Measurements from ENCODE around the gene SCARB1. TPM values are rescaled to one million over a fixed set of nuclear protein-coding genes. Genes with fewer than 3 reads are reported as not detected.
A peak's percentile ranks its signal among the peaks of the same experiment; 100 is the strongest.

SCARB1 gene
- total RNA-seq, 2 experiments from 2014 or later, result 18.2 to 18.3 TPM

DNA sequence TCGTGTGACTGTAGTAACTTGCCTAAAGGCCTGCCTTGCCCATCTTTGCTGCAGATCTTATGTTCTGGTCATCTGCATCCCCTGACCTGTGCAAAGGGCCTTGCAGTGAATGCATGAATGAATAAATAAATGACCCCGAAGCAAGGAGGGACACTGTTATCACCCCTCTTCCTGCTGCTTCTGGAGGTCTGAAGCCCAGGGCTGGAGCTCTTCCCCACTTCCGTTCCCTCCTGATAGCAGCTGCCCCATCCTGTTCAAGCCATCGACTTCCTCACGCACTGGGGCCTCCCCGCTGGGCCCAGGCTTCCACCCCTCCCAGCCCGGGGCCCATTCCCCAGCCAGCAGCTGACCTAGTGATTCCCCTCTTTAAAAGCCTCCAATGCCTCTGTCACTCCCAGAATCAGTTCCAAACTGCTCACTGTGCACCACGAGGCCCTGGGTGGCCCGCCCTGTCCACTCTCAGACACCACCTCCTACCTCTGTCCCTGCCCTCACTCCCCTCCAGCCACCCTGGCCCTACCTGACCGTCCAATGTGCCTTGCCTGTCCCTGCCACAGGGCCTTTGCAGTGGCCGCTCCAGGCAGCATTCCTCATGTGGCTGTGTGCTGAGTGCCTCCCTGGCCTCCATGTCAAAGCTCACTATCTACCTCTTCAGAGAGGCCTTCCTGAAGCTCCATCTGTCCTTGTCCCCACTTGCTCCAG is 78.6 kb downstream of the SCARB1 start:
- Mint-ChIP-seq H3K27me3 (ENCODE audit: low read depth) (no peaks in the 10 kb centered on the region), H3K27ac (no peak overlapping the region), H3K9me3 (no peaks in the 10 kb centered on the region), H3K4me1 (ENCODE audit: low read depth) (no peaks in the 10 kb centered on the region), H3K36me3 (ENCODE audit: low read depth) (peaks cover 6% of the 10 kb centered on the region), H3K4me3 (no peak overlapping the region)
- intact Hi-C loops (cut with micrococcal nuclease), result no loop called here
- no peak for DNase-seq
- CTCF ChIA-PET, result interaction anchor here (0.6 kb wide), 1 partner anchor 9 kb away, joined by 4 read pairs; no protein-coding TSS in a partner anchor

DNA sequence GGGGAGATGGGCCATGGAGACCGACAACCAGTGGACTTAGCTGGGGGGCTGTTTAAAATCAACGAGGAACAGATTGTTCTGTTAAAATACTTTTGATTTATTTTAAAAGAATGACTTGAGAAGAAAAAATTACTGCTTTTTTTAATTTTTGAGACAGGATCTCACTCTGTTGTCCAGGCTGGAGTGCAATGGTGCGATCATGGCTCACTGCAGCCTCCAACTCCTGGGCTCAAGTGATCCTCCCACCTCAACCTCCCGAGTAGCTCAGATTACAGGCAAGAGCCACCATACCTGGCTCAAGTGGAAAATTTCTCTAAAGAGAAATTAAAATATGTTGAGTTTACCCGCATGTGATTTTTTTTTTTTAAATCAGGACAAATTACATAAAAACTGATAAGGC is 80.6 kb downstream of the SCARB1 start:
- CTCF ChIA-PET, result interaction anchor here (0.6 to 0.7 kb wide), 2 partner anchors 356 to 384 kb away, joined by 3 to 4 read pairs; no protein-coding TSS in a partner anchor
- Mint-ChIP-seq H3K9me3 (no peaks in the 10 kb centered on the region), H3K4me1 (ENCODE audit: low read depth) (peaks cover 2% of the 10 kb centered on the region), H3K36me3 (ENCODE audit: low read depth) (peaks cover 6% of the 10 kb centered on the region), H3K27ac (no peak overlapping the region), H3K27me3 (ENCODE audit: low read depth) (no peaks in the 10 kb centered on the region), H3K4me3 (no peak overlapping the region)
- no peak for DNase-seq
- intact Hi-C loops (cut with micrococcal nuclease), result no loop called here

DNA sequence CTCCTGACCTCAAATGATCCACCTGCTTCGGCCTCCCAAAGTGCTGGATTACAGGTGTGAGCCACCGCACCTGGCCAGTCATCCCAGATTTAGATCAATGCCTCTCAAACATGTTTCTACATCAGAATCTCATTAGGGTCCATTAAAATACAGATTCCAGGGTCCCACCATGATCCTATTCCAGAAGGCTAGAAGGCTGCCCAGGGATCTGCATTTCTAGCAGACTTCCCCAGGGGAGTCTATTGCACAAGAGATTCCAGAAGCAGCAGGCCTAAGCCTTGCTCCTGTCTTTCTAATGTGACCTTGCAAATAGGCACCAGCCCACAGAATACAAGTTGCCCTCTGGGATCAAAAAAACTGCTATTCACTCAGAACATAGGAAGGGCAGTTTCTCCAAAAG is 81.5 kb downstream of the SCARB1 start:
- Mint-ChIP-seq H3K4me3 (no peak overlapping the region), H3K9me3 (no peaks in the 10 kb centered on the region), H3K4me1 (ENCODE audit: low read depth) (peaks cover 2% of the 10 kb centered on the region), H3K27me3 (ENCODE audit: low read depth) (no peaks in the 10 kb centered on the region), H3K36me3 (ENCODE audit: low read depth) (peaks cover 3% of the 10 kb centered on the region), H3K27ac (no peak overlapping the region)
- CTCF ChIA-PET, result no interaction called here
- no peak for DNase-seq
- intact Hi-C loops (cut with micrococcal nuclease), result no loop called here

DNA sequence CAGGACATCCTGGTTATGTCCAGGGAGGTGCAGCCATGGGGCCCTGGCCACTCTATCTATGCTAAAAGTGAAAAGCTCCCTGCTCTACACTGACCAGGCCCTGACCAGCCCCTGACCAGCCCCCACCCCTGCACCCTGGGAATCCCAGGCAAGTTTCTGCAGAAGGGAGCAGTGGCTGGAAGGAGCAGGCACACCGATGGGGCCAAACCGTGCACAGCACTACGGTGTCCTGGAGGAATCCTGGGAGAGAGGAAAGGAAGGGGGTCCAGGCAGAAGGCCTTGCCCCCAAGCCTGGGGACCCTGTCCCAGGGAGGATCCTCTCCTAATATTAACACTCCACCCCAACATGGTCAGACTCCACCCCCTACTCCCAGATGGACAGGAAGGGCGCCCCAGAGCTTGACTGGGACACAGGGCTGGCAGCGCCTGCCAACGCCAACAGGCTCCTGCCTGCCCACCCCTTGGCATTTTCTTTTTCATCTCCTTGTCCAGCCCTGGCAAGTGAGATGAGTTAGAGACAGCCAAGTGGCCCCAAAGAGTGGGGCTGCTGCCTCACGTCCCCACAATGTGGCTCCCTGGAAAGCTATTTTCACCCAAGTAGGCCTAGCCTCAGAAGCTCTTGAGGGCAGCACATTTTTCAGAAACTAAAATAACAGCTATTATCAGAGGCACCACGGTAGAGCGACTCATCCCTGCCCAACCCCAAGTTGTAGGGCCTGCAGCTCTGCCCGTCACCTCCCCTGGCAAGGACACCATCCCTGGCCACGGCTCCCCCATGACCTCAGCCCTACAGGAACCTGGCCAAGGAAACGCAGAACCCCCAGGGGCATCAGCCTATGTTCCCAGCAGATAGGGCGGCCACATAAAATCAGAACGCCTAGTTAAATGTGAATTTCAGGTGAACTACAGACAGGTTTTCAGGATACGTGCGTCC is 82.6 kb downstream of the SCARB1 start:
- Mint-ChIP-seq H3K36me3 (ENCODE audit: low read depth) (peaks cover 3% of the 10 kb centered on the region), H3K27ac (no peak overlapping the region), H3K9me3 (no peaks in the 10 kb centered on the region), H3K4me3 (no peak overlapping the region), H3K4me1 (ENCODE audit: low read depth) (peaks cover 2% of the 10 kb centered on the region), H3K27me3 (ENCODE audit: low read depth) (no peaks in the 10 kb centered on the region)
- CTCF ChIA-PET, result no interaction called here
- no peak for DNase-seq
- intact Hi-C loops (cut with micrococcal nuclease), result no loop called here

DNA sequence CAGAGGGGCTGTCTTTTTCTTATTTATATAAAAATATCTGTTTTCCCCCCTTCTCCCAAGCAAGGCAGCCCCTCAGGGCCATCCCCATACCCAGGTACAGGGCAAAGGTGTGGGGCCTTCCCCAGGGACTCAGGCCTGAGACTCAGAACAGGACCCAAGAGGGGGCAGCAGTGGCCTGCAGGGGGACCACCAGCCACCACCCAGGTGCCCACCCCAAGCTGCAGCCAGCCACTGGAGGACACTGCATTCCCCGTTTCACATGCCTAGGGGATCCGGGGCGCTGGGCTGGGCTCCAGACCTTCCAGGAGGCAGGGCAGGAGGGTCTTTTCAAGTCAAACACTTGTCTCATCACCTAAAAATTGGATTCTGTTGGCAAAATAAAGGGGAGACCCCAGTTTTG is 83.3 kb downstream of the SCARB1 start:
- Mint-ChIP-seq H3K27ac (no peak overlapping the region), H3K4me1 (ENCODE audit: low read depth) (peaks cover 8% of the 10 kb centered on the region), H3K27me3 (ENCODE audit: low read depth) (no peaks in the 10 kb centered on the region), H3K4me3 (no peak overlapping the region), H3K36me3 (ENCODE audit: low read depth) (peaks cover 3% of the 10 kb centered on the region), H3K9me3 (peaks cover 2% of the 10 kb centered on the region)
- DNase-seq, result no peak
- intact Hi-C loops (cut with micrococcal nuclease), result no loop called here
- CTCF ChIA-PET, result no interaction called here

DNA sequence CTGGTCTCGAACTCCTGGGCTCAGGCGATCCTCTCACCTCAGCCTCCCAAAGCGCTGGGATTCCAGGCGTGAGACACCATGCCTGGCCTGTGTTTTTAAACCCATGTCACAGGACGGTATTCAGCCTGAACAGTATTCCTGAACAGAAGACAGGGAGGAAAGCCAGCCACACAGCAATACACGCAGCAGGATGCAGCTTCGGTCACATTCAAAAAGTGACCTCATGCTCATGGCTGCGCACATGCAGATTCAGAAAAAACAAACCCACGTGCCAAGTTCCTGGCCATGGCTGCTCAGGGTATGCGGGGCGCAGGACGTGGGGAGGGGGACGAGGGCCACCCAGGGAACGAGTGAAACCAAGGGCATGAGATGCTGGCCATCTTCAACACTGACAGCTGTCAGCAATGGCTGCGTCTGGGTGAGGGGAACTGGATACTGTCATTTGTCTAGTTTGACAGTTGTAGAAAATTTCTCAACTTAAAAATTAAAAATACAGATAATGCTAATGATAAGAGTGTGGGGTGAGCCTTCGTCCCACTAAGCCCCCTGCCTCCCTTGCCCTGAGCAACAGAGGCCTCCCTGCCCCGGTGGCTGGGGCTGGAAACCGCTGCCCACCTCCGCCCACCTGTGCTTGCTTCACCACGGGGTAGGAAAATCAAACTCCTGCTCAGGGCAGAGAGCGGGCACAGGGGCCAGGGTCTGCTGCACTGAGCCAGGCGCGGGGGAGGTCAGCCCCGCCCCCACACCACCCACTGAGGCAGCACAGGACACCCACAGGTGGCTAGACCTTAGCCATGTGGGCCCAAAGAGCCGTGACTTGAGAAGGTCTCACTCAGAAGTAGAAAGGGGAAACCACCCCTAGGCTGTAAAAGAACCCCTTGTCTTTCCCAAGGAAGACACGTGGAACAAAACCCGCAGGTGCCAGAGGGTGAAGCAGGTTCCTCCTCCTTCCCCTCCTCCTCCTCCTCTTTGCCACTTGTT is 84.2 kb downstream of the SCARB1 start:
- intact Hi-C loops (cut with micrococcal nuclease), result loop anchor here (10.0 kb wide), 1 partner anchor 875 kb away; no protein-coding TSS in a partner anchor
- CTCF ChIA-PET, result no interaction called here
- H3K27me3 Mint-ChIP-seq (ENCODE audit: low read depth), result no peaks in the 10 kb centered on the region
- H3K9me3 Mint-ChIP-seq, result peaks cover 6% of the 10 kb centered on the region
- DNase-seq, result no peak
- no peak overlapping the region for H3K27ac Mint-ChIP-seq
- peaks cover 17% of the 10 kb centered on the region for H3K4me1 Mint-ChIP-seq (ENCODE audit: low read depth)
- H3K4me3 Mint-ChIP-seq, result no peak overlapping the region
- H3K36me3 Mint-ChIP-seq (ENCODE audit: low read depth), result peaks cover 8% of the 10 kb centered on the region

DNA sequence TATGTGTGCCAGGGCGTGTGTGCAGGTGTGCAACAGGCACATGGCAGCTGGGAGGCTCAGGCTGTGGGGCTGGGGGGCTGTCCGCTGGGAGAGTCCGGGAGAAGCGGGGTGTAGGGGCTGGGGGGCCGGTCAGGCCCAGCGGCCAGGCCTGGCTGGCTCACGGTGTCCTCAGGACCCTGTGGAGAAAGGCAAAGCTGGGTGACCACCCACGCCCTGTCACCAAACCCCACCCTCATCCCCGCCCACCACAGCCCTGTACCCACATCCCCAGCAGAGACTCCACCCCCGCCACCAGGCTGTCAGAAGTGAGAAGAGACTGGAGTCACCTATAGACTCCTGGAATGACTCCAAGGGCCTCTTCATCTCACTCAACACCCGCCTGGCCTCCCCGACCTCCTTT is 85.3 kb downstream of the SCARB1 start:
- H3K27me3 Mint-ChIP-seq (ENCODE audit: low read depth), result no peaks in the 10 kb centered on the region
- CTCF ChIA-PET, result no interaction called here
- intact Hi-C loops (cut with micrococcal nuclease), result loop anchor here (10.0 kb wide), 1 partner anchor 874 kb away; no protein-coding TSS in a partner anchor

DNA sequence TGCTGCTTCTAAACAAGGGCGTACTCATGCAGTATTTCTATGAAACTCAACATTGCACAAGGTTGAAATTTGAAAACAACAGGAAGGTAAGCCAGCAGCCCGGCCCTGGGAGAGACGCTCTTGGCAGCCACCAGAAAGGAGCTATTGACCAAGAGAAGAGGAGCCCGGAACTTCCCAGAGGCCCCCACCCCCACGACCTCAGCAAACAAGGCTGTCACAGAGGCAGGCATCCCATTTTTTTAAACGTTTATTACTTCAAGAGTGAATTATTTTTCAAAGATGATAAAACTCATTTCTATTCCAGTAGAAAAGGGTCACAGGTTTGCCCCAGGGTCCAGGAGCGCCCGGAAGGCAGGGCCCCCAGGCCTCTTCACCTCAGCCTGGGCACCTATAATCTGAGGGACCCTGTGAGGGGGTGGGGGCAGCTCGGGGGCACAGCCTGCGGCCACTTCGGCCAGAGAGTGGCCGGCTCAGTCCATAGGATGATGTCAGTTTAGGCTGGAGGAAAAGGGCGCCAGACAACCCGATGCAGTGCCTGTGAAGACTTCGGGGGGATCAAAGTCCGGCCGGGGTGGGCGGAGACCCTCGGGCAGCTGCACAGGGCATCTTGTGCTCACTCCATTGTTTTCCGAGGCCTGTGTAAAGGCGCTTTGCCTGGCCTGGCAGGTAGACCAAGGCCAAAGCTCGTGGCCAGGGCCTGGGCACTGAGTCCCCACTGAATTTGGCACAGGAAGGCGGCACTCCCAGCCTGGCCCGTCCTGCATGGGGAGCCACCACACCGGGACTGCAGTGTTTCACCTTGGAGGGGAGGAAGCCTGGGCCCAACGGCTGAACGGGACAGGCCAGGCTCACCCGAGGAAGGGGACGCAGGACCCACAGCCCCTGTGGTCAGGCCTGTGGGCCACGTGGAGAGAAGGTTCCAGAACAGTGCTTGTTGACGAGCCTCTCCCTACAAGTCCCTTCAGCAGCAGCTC is 86.0 kb downstream of the SCARB1 start:
- Mint-ChIP-seq H3K27ac (no peak overlapping the region), H3K27me3 (ENCODE audit: low read depth) (peaks cover 2% of the 10 kb centered on the region), H3K4me1 (ENCODE audit: low read depth) (peaks cover 32% of the 10 kb centered on the region), H3K36me3 (ENCODE audit: low read depth) (peaks cover 8% of the 10 kb centered on the region), H3K4me3 (no peak overlapping the region), H3K9me3 (peaks cover 6% of the 10 kb centered on the region)
- no peak for DNase-seq
- CTCF ChIA-PET, result interaction anchor here (1.8 kb wide), 1 partner anchor 129 kb away, joined by 8 read pairs; no protein-coding TSS in a partner anchor
- intact Hi-C loops (cut with micrococcal nuclease), result loop anchor here (10.0 kb wide), 1 partner anchor 873 kb away; no protein-coding TSS in a partner anchor

More for the DNA sequence above, 85.3 kb downstream of the SCARB1 start:
- H3K36me3 Mint-ChIP-seq (ENCODE audit: low read depth), result peaks cover 8% of the 10 kb centered on the region
- peaks cover 6% of the 10 kb centered on the region for H3K9me3 Mint-ChIP-seq
- DNase-seq, result peak; percentile 45
- H3K27ac Mint-ChIP-seq, result no peak overlapping the region
- peaks cover 27% of the 10 kb centered on the region for H3K4me1 Mint-ChIP-seq (ENCODE audit: low read depth)
- H3K4me3 Mint-ChIP-seq, result no peak overlapping the region

DNA sequence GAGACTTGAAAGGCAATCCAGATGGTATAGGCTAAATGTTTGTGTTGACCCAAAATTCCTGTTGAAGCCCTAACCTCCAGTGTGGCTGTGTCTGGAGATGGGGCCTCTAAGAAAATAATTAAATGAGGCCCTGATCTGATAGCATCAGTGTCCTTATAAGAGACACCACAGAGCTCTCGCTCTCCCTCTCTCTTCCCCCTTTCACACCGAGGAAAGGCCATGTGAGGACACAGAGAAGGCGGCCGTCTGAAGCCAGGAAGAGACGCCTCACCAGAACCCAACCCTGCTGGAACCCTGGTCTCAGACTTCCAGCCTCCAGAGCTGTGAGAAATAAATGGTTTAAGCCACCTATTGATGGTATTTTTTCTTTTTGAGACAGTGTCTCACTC is 87.5 kb downstream of the SCARB1 start:
- CTCF ChIA-PET, result interaction anchor here (0.7 kb wide), 1 partner anchor 9 kb away, joined by 4 read pairs; no protein-coding TSS in a partner anchor
- Mint-ChIP-seq H3K9me3 (peaks cover 6% of the 10 kb centered on the region), H3K4me1 (ENCODE audit: low read depth) (peaks cover 40% of the 10 kb centered on the region), H3K27ac (no peak overlapping the region), H3K36me3 (ENCODE audit: low read depth) (peaks cover 4% of the 10 kb centered on the region), H3K4me3 (no peak overlapping the region), H3K27me3 (ENCODE audit: low read depth) (peaks cover 15% of the 10 kb centered on the region)
- intact Hi-C loops (cut with micrococcal nuclease), result loop anchor here (10.0 kb wide), 1 partner anchor 871 kb away; no protein-coding TSS in a partner anchor
- DNase-seq, result no peak

DNA sequence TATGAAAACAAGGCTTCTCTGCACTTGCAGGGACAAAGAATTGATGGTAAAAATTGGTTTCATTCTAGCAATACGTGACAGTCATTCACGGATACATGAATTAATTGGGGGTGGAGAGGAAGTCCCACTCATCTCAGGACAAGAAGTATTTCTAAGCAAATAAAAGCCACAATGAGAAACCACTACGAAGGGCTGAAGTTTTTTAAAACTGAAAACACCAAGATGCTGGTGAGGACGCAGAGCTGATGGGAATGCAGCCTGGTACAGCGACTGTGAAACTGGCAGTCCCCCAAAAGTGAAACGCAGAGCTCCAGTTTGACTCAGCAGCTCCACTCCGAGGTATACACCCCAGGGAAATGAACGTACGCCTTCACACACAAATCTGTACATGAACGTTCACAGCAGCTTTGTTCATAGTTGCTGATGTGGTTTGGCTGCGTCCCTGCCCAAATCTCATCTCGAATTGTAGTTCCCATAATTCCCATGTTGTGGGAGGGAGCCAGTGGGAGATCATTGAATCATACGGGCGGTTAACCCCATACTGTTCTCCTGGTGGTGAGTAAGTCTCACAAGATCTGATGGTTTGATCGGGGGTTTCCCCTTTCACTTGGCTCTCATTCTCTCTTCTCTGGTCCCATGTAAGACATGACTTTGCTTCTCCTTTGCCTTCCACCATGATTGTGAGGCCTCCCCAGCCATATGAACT is 89.0 kb downstream of the SCARB1 start:
- peaks cover 4% of the 10 kb centered on the region for H3K36me3 Mint-ChIP-seq (ENCODE audit: low read depth)
- H3K27ac Mint-ChIP-seq, result peak overlapping the region; percentile 93
- peak; percentile 96 for DNase-seq
- CTCF ChIA-PET, result interaction anchor here (0.8 to 1.2 kb wide), 8 partner anchors 9 to 317 kb away, joined by 3 to 5 read pairs (median 4); no protein-coding TSS in a partner anchor
- peaks cover 15% of the 10 kb centered on the region for H3K27me3 Mint-ChIP-seq (ENCODE audit: low read depth)
- peaks cover 6% of the 10 kb centered on the region for H3K9me3 Mint-ChIP-seq
- intact Hi-C loops (cut with micrococcal nuclease), result loop anchor here (1.0 to 10.0 kb wide), 16 partner anchors 12 to 1059 kb away; partner anchors contain the start of gene NCOR2
- H3K4me1 Mint-ChIP-seq (ENCODE audit: low read depth), result peaks cover 40% of the 10 kb centered on the region
- H3K4me3 Mint-ChIP-seq, result no peak overlapping the region

Measured in activated naive CD4-positive, alpha-beta T cell treated with anti-CD3 and anti-CD28 coated beads for 36 hours (primary cell).